ENCODE measurements around the gene ROBO1.

The ROBO1 gene

DNA sequence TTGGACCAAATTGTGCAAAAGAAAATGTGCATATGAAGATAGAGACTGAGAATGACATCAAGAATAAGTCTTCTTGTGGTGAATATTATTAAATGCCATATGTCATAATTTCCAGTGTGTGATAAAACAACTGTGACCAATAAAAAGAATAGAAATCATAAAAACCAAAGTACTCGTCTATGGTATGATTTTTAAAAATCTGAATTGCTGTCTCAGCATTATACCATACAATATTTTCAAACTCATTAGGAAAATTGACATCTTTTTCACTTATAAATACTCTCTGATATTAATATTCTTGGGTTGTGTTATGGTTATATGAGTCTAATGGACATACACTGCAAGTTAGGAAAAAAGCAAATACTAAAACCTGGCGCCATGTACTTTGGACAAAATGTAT lies 279.4 kb downstream of the ROBO1 start:
- no peak for DNase-seq (ENCODE audit: low read depth)
- TF ChIP-seq, protein P1, sequence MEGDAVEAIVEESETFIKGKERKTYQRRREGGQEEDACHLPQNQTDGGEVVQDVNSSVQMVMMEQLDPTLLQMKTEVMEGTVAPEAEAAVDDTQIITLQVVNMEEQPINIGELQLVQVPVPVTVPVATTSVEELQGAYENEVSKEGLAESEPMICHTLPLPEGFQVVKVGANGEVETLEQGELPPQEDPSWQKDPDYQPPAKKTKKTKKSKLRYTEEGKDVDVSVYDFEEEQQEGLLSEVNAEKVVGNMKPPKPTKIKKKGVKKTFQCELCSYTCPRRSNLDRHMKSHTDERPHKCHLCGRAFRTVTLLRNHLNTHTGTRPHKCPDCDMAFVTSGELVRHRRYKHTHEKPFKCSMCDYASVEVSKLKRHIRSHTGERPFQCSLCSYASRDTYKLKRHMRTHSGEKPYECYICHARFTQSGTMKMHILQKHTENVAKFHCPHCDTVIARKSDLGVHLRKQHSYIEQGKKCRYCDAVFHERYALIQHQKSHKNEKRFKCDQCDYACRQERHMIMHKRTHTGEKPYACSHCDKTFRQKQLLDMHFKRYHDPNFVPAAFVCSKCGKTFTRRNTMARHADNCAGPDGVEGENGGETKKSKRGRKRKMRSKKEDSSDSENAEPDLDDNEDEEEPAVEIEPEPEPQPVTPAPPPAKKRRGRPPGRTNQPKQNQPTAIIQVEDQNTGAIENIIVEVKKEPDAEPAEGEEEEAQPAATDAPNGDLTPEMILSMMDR (IDR thresholded peaks at IDR 0.05; ENCODE audit: low read depth, low read length, missing control alignments) = no peak
- no peak overlapping the region for H3K4me3 ChIP-seq (ENCODE audit: low read depth, low read length)

DNA sequence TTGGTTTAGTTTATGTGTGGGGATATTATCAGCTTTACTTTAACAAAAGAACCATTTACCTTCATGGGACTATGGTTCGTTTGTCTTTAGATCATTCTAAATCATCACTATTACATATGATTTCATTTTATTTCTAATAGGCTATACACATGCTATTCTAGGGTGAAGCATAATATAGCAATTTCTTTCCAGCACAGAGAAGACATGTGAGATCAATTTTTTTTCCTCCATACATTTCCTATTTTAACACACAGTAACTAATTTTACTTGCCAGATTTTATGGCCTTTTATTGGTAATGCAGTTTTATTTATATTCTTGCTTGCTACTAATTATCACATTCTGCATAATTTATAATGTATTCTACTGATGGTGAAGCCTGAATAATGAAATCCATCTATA lies 287.1 kb downstream of the ROBO1 start:
- TF ChIP-seq, protein P1 (IDR thresholded peaks at IDR 0.05; ENCODE audit: low read depth, low read length, missing control alignments) = no peak
- no peak for DNase-seq (ENCODE audit: low read depth)
- no peak overlapping the region for H3K4me3 ChIP-seq (ENCODE audit: low read depth, low read length)

DNA sequence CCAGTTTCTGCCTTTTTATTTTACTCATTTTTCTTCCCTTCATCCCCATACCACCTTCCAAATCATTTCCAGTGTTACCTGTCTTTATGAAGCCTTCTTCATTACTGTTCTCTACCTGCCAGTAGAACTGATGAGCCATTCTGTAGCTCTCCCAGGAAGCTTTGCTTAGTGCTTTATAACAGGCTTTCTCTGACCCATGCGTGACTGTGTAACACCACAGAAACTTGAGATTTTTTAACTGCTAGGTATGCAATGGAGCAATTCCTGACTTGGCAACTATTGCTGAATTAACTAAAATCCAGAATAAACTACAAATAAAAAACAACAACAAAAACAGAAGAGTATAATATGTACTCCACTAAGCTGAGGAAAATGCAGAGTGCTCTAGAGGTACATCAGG lies 289.2 kb downstream of the ROBO1 start:
- DNase-seq (ENCODE audit: low read depth) = no peak
- TF ChIP-seq, protein P1 (IDR thresholded peaks at IDR 0.05; ENCODE audit: low read depth, low read length, missing control alignments) = no peak

DNA sequence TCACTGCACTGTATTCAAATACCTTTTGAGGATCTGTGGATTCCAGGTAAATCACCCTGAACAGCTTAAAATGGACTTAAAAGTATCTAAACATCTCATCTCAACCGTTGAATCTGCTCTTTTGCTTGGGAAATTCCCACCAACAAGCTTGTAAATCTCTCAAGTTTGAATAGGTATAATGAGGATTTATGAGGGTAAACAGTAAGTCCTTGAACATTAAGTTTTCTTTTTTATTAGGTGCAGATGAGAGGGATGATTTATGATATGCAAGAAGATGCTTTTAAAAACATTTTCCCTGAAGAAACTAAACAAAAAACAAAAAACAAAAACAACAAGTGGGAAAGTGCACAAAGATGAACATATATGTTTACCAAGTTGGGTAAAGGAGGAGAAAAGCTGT lies 290.6 kb downstream of the ROBO1 start:
- no peak overlapping the region for H3K4me3 ChIP-seq (ENCODE audit: low read depth, low read length)
- TF ChIP-seq, protein P1 (IDR thresholded peaks at IDR 0.05; ENCODE audit: low read depth, low read length, missing control alignments) = no peak
- DNase-seq (ENCODE audit: low read depth) = no peak

More for the DNA sequence above, 289.2 kb downstream of the ROBO1 start:
- H3K4me3 ChIP-seq (ENCODE audit: low read depth, low read length) = no peak overlapping the region

DNA sequence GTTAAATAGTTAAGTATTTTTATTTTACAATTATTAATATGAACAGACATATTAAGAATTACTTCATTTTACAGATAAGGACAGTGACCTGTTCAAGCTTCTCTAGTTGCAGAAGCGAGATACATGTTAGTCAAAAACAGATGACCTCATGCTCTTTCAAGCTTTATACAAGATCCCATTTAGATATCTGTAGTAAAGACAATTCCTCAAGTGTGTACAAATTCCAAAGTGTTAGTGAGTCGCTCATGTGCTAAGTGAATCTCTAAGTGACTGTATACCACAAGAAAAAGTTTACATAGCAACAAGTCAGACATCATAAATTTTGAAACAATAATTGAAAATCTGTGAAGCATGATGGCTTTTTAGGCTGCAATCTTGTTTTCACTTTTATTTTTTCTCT lies 293.8 kb downstream of the ROBO1 start:
- no peak for DNase-seq (ENCODE audit: low read depth)
- TF ChIP-seq, protein P1 (IDR thresholded peaks at IDR 0.05; ENCODE audit: low read depth, low read length, missing control alignments) = no peak
- no peak overlapping the region for H3K4me3 ChIP-seq (ENCODE audit: low read depth, low read length)

DNA sequence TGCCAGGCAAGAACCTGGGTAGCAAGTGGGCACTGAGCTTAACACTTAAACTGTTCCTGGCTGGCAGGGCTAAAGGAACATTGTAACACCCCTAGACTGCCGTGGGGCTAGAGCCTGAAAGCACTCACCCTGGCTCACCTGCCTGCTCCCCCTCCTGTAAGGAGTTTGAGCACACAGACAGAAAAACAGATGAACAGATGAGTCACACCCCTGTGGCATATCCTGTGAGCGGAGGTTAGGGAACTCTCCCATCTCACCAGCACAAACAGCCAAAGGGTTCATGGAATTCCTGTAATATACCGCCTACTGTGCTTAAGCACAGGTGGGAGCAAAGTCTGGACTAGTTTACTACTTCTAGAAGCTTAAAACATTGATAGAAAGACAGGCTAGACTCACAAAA lies 300.1 kb downstream of the ROBO1 start:
- TF ChIP-seq, protein P1 (IDR thresholded peaks at IDR 0.05; ENCODE audit: low read depth, low read length, missing control alignments) = no peak
- no peak for DNase-seq (ENCODE audit: low read depth)
- no peak overlapping the region for H3K4me3 ChIP-seq (ENCODE audit: low read depth, low read length)

DNA sequence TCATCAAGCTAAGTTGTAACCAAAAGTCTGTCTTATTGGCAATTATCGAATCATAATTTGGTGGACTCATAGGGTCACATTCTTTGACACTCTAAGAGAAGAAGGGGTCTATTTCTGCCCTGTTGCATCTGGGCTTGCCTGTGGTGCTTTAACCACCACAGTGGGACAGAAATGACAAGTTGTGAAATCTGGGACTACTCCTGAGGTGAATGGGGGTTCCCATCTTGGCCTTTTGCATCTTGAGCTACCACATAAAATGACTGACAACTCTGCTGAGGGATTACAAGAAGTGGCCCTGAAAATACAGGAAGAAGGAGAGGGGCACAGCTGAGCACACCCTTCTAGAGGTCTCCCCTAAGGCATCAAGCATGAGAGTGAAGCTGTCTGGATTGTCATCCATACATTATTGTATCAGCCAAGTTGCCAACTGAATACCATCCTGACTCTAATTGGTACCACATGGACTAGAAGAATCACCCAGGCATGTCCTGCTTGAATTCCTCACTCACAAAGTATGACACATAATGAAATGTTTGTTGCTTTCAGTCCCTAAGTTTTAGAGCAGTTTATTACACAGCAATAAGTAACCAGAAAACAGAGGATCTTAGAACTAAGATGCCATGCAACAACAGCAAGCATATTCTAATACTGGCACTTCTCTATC lies 306.5 kb downstream of the ROBO1 start:
- no peak for DNase-seq (ENCODE audit: low read depth)
- TF ChIP-seq, protein P1 (IDR thresholded peaks at IDR 0.05; ENCODE audit: low read depth, low read length, missing control alignments) = no peak
- H3K4me3 ChIP-seq (ENCODE audit: low read depth, low read length) = no peak overlapping the region
